ENCODE data around the gene TEKT2. TPM values are rescaled to one million over a fixed set of nuclear protein-coding genes. Genes with fewer than 3 reads are reported as not detected.

The TEKT2 gene
- total and polyA plus RNA-seq, 7 donors, result 0.19 to 0.33 TPM; not detected in 5

GRCh38 chr1:36134505-36135329 is 50.8 kb downstream of the TEKT2 start:
- Histone ChIP-seq H3K4me1 (peaks cover 0 to 54% (median 48%) of the 10 kb centered on the region in 4 donors), H3K4me3 (no peak overlapping the region), H3K27ac (peak overlapping the region; percentile 65 to 82 (median 78)), H3K27me3 (no peaks in the 10 kb centered on the region), H3K9me3 (no peaks in the 10 kb centered on the region), H3K36me3 (peaks cover 7 to 29% (median 16%) of the 10 kb centered on the region in 4 donors)
- WGBS, 2 donors, result 60 to 65% methylated on average over 7 of the region's 7 CpGs
- intact Hi-C loops (cut with DNase I), result loop anchor here (1.0 kb wide), 1 partner anchor 35 kb away; no protein-coding TSS in a partner anchor
- TF ChIP-seq CTCF (IDR thresholded peaks at IDR 0.05) (peak; percentile 51 to 67 (median 58)), POLR2AphosphoS5 (IDR thresholded peaks at IDR 0.05) (no peak)
- no peak for DNase-seq

GRCh38 chr1:36135330-36135667 is 51.4 kb downstream of the TEKT2 start:
- Histone ChIP-seq H3K36me3 (peaks cover 7 to 35% (median 16%) of the 10 kb centered on the region in 4 donors), H3K4me1 (peaks cover 0 to 59% (median 49%) of the 10 kb centered on the region in 4 donors), H3K27ac (peak overlapping the region; percentile 65 to 82 (median 78)), H3K9me3 (no peaks in the 10 kb centered on the region), H3K27me3 (no peaks in the 10 kb centered on the region), H3K4me3 (no peak overlapping the region)
- no peak for TF ChIP-seq POLR2A (IDR thresholded peaks at IDR 0.05)
- 77 to 85% methylated on average over 6 of the region's 6 CpGs for WGBS, 2 donors
- DNase-seq, result no peak
- intact Hi-C loops (cut with DNase I), result loop anchor here (1.0 kb wide), 1 partner anchor 36 kb away; no protein-coding TSS in a partner anchor

GRCh38 chr1:36135796-36136195 is 51.9 kb downstream of the TEKT2 start:
- Histone ChIP-seq H3K4me1 (peaks cover 0 to 64% (median 50%) of the 10 kb centered on the region in 4 donors), H3K4me3 (no peak overlapping the region), H3K36me3 (peaks cover 7 to 35% (median 16%) of the 10 kb centered on the region in 4 donors), H3K9me3 (no peaks in the 10 kb centered on the region), H3K27ac (peak overlapping the region; percentile 65 to 82 (median 78)), H3K27me3 (no peaks in the 10 kb centered on the region)
- TF ChIP-seq CTCF (IDR thresholded peaks at IDR 0.05) (no peak), POLR2A (IDR thresholded peaks at IDR 0.05) (no peak), EP300 (IDR thresholded peaks at IDR 0.05) (no peak), POLR2AphosphoS5 (IDR thresholded peaks at IDR 0.05) (no peak)
- intact Hi-C loops (cut with DNase I), result loop anchor here (1.0 kb wide), 1 partner anchor 36 kb away; no protein-coding TSS in a partner anchor
- DNase-seq, result no peak

- no peak overlapping the region for H3K4me3 ChIP-seq
- no peak for TF ChIP-seq CTCF (IDR thresholded peaks at IDR 0.05)
- TF ChIP-seq EP300 (IDR thresholded peaks at IDR 0.05), result peak in 1 of 4 donors; percentile 41
- TF ChIP-seq POLR2AphosphoS5 (IDR thresholded peaks at IDR 0.05), result peak in 3 of 4 donors; percentile 17 to 59 (median 37)
- peak overlapping the region; percentile 65 to 82 (median 78) for H3K27ac ChIP-seq
- 71 to 86% methylated on average over 1 of the region's 1 CpG for WGBS, 2 donors
- intact Hi-C loops (cut with DNase I), result no loop called here
- H3K9me3 ChIP-seq, result no peaks in the 10 kb centered on the region
- H3K27me3 ChIP-seq, result no peaks in the 10 kb centered on the region
- no peak for DNase-seq
- peaks cover 7 to 35% (median 16%) of the 10 kb centered on the region in 4 donors for H3K36me3 ChIP-seq
- peaks cover 0 to 66% (median 52%) of the 10 kb centered on the region in 4 donors for H3K4me1 ChIP-seq
Observed at GRCh38 chr1:36136535-36136934, 52.6 kb downstream of the TEKT2 start.

GRCh38 chr1:36137226-36137625 is 53.3 kb downstream of the TEKT2 start:
- DNase-seq, result no peak
- Histone ChIP-seq H3K27me3 (no peaks in the 10 kb centered on the region), H3K4me1 (peaks cover 0 to 73% (median 56%) of the 10 kb centered on the region in 4 donors), H3K9me3 (no peaks in the 10 kb centered on the region), H3K4me3 (no peak overlapping the region), H3K27ac (peak overlapping the region; percentile 65 to 82 (median 78)), H3K36me3 (peaks cover 7 to 35% (median 16%) of the 10 kb centered on the region in 4 donors)
- WGBS, 2 donors, result 78% methylated on average over 5 of the region's 5 CpGs
- intact Hi-C loops (cut with DNase I), result no loop called here
- no peak for TF ChIP-seq CTCF (IDR thresholded peaks at IDR 0.05)
- TF ChIP-seq EP300 (IDR thresholded peaks at IDR 0.05), result no peak
- no peak for TF ChIP-seq POLR2AphosphoS5 (IDR thresholded peaks at IDR 0.05)
- TF ChIP-seq POLR2A (IDR thresholded peaks at IDR 0.05), result no peak
